NCI-H2029 (cell line): ENCODE data around the gene CFAP221.

Experiments
- DNase-seq: peaks from one replicate; lab custom pipeline; 2025; lab: John Stamatoyannopoulos, UW

CFAP221 gene

DNA sequence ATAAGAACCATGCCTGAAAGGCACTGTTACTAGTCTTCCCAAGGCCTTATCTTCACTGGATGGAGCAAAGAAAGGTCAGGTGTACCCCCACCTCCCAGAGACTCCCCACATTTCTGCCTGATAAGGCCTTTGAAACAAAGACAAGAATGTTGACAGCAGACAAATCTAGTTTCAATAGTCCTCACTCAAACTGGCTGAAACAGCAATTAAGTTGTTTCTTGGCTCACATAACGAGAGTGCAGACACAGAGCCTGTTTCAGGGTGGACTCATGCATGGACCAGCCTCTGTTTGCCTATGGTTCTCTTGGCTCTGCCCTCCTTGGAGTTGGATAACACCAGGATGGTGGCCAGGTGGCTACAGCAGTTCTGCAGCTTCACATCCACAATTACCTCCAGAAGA is 7.5 kb upstream of the CFAP221 start:
- no peak for DNase-seq

DNA sequence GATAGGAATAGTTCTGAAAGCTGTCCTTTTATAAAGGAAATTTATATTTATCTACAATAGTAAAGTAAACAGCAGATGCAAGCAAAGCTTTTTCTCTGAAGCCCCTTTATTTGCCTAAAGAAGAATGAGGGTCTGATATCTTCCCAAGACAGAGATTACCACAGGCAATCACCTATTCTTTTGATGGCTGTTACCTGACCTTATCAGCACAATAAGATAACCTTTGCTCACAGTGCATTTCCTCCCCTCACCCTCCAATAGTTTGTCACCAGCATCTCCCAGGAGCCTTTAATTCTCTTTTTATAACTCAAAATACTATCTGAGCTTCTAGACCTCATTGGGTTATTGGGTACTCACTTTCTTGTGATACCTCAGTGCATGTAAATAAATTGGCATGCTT is 6.5 kb upstream of the CFAP221 start:
- no peak for DNase-seq

DNA sequence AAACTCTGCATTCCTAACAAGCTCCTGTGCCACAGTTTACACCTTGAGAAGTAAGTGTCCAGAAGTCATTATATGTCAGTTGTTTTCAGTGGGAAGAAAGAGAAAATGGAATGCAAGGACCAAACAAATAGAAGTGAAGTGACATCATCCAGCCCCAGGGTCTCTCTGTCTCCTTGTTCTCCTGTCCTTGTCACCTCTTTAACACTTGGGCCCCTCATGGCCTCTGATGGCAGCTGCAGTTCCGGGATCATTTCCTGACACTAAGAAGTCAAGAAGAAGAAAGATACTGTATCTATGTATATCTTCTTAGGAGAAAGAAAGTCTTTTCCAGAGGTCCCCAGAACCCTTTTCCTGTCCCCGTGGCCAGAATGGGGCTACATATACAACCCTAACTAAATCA is 2.8 kb upstream of the CFAP221 start:
- DNase-seq, result no peak

DNA sequence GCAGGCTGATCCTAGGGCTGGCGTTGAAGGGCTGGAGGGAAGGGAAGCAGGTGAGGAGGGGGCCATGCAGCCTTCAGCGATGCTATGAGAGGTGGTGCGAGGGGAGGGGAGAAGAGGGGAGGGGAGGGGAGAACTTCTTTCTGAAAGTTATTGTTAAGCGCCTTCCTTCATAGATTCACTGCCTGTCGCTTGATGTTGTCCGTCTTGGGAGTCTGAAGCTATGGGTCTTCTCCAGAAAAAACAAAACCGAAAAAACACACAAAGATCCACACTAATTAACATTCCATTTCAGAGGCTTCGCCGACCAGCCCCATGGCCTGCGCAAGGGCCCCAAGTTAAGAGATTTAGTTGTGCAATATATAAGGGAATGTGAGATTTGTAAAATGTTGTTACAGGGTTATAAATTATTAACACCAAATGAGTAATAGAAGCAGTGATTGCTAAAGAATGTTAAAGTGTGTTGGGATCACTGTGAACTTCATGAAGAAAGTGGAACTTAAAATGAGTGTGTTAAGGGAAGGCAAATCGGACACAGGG is 758 bp downstream of the CFAP221 start:
- no peak for DNase-seq

DNA sequence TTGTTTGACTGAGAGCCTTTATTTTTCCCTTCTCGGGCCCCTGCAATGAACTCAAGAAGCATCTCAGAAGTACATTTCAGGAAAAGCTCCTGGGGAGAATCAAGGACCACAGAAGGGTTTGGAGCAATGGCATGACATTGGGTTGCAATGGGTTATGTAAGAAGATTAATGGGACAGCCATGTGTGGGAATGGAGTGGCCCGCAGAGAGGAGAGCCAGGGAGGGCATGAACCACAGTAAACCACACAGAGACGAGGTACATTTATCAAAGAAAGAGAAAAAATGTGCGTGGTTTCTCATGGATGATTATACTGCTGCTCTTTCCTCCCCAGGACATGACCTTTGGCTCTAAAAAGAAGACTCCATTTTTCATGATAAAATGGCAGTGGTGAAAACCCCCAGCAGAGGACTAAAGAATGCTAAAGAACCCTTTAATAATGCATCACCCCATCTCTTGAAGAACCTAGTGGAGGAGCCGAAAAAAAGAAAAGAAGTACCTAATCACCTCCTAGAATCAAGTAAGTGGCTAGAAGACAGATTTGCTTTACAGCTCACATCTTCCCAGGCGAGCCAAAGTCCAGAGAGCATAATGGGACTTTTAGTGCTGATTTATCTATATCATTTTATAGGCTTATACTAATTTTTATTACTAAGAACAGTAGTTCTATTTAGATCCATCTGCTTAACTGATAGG is 1.7 kb downstream of the CFAP221 start:
- DNase-seq, result no peak

DNA sequence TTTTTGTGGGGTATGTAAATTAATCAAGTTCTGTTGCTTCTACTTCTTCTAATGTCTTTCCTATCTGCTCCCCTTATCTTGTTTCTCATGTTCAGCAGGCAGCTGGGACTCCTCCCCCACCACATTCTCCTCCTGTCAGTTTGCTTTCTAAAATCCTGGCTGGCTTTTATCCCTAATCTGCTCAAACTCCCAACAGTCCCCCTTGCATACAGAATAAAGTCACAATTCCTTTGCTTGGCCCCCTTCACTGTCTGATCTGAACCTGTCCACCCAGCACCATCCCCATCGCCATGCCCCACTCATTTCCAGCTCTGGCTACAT is 2.2 kb downstream of the CFAP221 start:
- DNase-seq, result no peak

DNA sequence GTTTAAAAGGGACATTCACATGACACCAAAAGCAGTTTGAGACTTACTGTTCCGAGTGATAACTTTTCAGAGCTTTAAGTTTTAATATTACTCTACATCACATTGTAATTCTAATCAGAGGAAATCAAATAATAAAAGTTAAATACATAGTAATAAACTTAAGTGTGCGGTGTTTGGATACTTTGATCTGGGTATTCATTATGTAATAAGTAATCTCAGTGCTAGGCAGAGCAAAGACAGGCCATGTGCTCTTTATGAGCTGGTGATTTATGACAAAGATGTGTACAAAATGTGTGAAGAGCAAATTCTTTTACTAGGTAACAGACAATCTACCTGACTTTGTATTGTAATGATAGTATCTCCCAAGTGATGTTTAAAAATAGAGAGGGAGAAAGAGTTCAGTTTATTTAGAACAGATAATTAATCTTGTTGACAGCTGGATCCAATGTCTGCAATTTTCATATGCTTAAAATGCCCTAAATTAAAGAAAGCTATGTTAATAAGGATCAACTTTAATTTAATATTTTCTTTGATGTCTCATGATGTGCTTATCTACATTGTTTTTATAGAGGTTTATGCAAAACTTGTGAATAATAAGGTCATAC is 4.4 kb downstream of the CFAP221 start:
- DNase-seq, result no peak

DNA sequence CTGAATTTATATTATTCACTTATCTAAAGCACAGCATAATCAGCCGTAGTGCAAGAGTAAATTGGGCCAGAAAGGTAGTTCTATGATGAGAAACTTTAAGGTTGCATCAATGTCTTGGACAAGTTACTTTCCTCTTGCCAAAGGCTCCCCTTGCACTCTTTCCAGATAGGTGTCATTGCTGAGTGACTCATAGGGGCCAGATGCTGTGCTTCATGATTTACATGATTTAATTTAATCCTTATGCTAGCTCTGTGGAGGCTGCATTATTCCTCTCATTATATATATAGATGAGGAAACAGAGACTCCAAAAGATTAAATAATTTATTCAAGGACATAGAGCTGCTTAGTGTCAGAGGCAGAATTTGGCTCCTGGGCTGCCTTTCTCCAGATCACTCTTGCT is 5.0 kb downstream of the CFAP221 start:
- DNase-seq, result no peak

DNA sequence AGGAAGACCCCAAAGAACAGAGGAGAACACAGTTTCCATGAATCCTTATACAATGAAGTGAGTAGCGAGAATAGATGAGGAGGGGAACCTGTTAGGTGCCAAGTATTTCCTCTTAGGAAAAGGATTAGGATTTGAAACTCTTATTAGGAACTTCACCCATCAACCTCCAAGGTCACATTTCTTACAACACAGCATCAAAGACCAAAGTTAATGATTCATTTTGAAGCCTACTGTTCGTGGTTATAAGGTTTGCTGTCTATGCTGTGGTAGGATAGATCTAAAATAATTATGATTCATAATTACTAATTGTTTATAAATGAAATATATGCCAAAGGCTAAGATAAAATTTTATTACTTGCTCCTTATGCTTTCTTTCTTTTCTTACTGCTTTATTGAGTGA is 6.1 kb downstream of the CFAP221 start:
- no peak for DNase-seq

DNA sequence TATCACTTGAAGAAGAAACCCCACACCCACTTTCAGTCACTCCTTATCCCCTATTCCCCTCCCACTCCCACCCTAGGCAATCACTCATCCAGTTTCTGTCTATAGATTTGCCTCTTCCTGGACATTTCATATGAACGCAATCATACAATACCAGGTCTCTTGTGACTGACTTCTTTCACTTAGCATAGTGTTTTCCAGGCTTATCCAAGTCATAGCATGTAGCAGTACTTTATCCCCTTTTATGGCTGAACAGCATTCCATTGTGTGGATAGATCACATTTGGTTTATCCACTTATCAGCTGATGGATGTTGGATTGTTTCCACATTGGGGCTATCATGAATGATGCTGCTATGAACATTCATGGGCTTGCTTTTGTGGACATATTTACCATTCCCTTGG is 6.6 kb downstream of the CFAP221 start:
- no peak for DNase-seq

DNA sequence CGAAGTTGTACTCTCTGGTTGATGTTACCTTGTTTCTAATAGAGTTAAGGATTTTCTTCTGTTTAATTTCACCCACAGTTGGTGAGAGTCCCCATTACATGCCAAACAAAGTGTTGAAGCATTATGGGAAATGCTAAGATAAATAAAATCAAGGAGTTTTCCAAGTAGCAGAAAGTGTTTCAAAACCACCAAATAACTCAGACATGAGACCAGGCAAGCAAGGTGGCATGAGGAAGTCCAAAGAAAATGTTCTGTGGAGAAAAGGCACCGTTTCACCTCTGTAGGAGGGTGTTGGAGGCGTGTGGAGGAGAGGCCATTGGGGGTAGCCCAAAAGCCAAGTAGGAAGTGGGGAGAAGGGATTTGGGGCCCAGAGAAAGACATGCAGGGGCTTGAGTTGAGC is 8.7 kb downstream of the CFAP221 start:
- no peak for DNase-seq

DNA sequence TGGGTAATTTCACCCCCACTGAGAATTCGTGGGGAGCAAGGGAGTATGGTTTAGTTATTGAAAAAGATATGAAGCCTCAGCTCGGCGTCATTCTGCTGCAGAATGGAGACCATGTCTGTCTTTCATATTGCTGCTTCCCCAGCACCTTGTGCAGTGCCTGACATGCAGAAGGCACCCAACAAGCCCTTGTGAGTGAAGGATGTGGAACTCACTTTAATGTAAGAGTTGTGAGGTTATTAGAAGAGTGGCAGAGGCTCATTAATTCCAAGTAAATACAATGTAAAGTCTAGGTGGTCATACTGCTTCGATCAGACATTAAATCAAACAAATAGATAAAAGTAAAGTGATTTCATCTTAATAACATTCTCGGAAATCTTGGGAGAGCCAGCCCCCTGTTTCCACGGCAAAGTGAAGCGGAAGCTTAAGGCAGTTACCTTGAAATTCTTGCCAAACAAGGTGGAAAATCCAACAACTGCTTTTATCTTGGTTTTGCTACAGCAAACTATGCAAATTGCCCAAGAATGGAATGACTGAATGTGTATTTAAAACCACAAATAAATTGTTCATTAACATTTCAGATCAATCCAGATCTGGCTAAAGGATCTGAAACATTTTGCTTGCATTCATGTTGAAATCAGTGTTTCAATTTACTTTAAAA is 9.6 kb downstream of the CFAP221 start:
- DNase-seq, result no peak

DNA sequence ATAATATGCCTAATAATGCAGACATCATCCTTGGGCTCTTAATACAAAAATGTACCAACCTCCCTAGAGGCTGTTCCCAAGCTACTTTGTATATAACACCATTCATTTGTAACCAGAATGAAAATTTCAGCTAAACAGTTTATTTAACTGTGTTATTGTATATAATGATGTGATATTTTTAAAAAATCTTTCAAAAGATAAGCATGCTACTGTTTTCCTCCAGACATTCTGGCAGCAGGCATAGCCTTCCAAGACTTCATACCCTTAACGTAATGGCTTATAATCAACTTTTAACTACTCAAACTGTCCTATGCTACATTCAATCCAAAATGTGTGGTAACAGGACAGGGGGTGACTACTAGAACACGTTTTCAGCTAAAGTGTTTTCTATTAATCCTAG is 21.2 kb downstream of the CFAP221 start:
- no peak for DNase-seq

DNA sequence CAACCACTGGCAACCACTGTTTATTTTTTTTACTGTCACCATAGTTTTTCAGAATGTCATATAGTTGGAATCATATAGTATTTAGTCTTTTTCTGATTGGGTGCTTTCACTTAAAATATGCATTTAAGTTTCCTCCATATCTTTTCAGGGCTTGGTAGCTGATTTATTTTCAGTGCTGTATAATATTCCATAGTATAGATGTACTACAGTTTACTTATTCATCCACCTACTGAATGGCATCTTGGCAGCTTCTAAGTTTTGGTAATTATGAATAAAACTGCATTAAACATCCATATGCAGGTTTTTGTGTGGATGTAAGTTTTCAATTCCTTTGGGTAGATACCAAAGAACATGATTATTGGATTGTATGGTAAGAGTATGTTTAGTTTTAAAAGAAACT is 23.0 kb downstream of the CFAP221 start:
- no peak for DNase-seq

DNA sequence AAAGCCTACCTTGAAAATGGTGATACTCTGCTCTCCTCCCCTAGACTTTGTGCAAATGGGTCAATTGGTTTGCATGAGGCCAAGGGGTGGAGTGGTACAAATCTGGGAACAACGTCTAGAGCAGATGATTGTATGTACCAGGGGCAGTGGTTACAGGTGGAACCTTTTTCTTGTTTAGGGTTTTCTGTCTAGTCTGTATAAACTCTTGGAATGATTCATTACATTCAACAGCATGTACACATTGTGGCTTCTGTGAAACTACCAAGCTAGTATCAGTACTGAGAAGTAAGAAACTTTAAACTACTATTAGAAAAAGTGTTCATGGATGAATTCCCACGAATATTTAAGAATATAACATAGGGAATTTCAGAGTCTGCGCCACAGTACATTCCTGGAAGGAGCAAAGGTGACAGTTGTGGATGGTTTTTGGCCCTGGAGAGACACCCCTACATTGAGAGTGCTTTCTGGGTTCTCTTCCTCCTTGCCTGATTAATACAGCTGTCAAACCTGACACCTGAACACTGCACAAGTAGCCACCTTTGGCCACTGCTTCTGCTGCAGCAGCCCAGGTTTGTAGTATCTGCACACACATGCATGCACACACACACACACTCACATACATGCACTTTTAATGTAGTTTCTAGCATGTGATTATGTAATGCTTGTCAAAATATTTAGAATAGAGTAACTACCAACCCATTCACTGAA is 30.0 kb downstream of the CFAP221 start:
- DNase-seq, result no peak

DNA sequence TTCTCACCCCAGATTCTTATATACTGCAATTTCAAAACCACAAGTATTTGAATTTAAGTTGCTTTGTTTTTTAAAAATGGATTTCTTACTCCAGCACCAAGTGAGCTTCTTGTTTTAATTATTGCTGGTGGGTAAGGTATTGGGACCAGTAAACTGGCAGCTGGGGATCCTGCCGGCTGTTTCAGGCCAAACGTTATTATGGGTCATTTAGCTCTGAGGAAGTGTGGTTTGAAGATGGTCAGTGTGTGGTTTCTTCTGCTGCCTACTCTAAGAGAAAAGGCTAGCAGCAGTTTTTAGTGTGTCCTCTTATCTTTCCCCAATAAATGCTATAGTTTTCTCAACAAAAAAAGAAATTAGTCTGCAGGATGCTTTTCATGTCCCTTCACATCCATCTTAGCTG is 30.6 kb downstream of the CFAP221 start:
- no peak for DNase-seq

DNA sequence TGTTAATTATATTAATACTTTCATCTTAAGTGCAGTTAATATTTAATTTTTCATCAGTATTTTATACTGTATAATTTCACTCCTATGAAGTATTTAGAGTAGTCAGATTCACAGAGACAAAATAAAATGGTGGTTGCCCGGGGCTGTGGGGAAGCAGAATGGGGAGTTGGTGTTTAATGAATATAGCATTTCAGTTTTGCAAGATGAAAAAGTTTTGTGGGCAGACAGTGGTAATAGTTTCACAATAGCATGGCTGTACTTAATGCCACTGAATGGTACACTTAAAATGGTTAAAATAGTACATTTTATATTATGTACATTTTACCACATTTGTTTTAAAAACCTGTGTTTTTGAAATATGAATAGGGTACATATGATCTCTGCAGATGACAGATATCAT is 31.2 kb downstream of the CFAP221 start:
- DNase-seq, result no peak

DNA sequence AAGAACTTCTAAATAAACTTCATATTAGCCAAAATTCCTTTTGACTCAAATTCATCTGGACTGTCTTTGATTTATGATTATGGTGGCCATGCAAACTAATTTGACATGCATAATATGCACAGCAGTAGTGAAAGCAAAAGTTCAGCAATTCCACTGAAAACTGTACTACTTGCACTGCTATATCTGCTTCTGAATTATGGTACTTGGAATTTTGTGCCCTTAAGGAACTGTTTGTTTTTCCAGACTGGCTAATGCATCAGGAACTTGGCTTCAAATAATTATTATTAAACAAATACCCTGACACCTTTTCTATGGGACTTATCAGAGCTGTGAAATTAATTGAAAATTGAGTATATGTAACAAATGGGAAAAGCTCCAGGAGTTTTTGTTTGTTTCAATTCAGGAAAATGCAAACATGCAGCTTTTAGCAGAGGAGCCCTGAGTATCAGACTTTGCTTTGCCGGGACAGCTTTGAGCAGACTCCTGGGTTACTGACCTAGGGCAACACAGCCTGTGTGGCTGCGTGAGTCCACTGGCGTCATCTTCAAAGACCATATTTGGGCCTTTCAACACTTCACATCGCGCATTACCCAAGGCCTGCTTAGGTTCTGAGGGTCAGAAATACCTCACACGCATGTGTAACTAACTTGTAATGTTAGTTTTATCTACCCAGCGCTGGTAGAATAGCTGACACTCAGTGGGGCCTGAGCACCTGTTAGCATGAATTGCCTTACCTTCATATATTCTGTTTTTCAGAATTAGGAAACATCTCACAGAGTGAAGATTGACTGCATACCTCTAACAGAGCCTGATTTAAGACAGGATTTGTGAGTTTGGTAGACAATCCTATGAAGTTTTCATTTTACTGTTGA is 35.4 kb downstream of the CFAP221 start:
- DNase-seq, result no peak

DNA sequence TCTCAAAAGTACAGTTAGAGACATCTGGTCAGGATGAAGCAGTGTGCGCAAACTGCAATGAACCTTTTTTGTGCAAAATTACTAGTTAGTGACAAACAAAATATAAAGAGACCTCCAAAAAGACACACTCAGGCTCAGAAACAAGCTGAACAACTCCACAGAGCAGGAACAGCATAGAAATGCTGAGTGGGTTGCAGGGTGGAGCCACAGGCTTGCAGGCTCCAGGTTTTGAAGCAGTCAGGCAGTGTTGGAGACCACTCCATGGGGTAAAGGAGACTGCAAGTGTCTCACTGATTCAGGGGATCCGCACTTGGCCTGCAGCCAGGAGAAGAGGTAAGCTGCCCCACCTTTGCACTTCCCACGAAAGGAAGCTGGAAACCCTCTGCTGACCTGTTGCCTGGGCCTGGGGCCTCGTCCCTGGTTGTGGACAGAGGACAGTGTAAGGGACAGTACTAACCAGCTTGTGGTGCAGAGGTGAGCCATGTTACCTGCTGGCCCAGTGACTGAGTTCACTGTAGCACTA is 36.4 kb downstream of the CFAP221 start:
- no peak for DNase-seq

DNA sequence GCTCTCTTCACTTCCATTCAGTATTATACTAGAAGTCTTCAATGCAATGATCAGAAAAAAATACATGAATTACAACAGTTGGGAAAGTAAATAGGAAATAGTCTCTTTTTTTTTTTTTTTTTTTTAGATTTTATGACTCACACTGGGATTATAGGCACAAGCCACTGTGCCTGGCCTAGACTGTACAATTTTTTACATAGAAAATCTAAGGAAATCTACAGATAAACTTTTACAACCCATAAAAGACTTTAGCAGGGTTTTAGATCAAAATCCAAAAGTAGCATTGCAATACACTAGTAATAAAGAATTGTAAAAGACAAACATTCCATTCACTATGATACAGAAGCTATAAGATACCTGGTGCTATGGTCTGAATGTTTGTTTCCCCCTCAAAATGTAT is 39.0 kb downstream of the CFAP221 start:
- no peak for DNase-seq

DNA sequence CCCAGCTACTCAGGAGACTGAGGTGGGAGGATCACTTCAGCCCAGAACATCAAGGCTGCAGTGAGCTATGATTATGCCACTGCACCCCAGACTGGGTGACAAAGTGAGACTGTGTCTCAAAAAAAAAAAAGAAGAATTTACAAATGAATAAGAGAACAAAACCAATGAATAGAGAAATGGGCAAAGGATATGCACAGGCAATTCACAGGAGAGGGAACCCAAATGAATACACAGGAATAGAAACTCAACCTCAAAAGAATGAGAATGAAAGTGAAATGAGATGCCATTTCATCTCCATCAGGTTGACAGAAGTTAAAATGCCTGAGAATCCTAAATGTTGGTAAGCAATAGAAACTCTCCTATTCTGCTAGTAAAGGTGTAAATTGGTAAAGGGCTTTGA is 40.2 kb downstream of the CFAP221 start:
- DNase-seq, result no peak

DNA sequence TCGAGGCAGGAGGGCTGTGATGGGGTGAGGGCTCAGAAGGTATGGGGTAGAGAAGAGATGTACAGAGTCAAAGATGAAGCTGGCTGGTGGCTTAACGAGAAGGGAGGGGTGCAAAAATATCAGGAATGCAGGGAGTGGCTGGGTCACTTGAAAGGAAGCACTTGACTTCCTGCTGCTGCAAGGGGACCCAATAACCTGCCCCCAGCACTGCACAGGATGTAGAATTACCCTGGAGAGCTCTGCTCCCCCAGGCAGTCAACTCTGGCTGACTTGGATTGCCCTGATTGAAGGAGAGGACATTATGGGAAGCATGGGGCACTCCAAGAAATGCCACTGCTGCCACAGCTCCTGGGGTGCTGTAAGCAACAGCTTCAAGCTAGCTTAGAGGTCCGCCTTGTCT is 41.8 kb downstream of the CFAP221 start:
- no peak for DNase-seq
